ENCODE data around the gene FANCG. TPM values are rescaled to one million over a fixed set of nuclear protein-coding genes. Genes with fewer than 3 reads are reported as not detected.

The FANCG gene
- total RNA-seq, 1 experiment from 2014 or later = 14.9 TPM

DNA sequence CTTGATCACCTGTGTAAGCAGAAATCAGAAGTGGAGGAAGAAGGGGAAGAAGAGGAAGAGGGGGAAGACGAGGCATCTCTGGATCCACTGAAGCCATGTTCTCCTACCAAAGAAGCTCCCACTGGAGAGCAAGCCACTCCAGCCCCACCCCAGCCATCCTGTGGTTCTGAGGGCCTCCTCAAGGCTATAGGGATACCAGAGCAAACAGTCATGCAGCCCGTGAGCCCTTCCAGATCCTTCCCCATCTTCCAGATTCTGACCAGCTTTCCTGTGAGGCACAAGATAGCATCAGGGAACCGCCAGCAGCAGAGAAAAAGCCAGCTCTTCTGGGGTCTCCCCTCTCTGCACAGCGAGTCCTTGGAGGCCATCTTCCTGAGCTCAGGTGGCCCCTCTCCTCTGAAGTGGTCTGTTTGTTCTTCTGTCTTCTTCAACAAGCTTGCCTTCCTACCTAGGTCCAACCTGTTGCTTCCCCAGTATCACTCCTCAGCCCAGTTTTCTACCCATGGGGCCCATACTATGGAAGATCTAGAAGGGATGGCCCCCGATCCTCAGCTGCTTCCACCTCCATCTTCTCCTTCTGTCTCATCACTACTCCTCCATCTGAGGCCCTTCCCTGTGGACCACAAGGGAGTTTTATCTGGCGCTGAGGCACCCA is 36.7 kb downstream of the FANCG start:
- DNase-seq (ENCODE audit: low read depth, low spot score) = no peak
- in situ Hi-C loops (cut with HindIII; ENCODE audit: low pct_unique_long_range_greater_than_20kb, low sequenced_read_pairs) = no loop called here

DNA sequence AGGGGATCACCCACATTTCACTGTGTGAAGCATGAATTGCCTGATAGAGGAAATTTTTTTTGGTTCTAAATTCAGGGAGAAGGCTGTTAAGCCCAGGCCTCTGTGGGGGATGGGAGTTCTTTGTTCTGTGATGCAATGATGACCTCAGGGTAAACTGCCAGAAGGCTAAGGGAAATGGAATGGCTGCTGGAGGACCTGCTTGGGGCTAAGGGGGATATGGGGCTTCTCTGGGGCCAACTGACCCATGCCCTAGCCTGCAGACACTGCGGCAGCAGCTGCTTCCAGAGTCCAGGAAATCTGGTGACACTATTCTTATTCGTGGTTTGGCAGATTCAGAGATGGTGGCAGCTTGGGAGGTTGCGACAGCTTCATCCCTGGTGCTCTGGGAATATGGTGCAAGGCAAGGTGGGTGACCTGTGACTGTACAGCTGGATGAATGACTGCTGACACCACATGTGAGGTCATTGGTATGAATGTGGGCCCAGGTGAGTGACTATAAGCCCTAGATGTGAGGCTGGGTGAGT is 37.6 kb downstream of the FANCG start:
- in situ Hi-C loops (cut with HindIII; ENCODE audit: low pct_unique_long_range_greater_than_20kb, low sequenced_read_pairs) = no loop called here

DNA sequence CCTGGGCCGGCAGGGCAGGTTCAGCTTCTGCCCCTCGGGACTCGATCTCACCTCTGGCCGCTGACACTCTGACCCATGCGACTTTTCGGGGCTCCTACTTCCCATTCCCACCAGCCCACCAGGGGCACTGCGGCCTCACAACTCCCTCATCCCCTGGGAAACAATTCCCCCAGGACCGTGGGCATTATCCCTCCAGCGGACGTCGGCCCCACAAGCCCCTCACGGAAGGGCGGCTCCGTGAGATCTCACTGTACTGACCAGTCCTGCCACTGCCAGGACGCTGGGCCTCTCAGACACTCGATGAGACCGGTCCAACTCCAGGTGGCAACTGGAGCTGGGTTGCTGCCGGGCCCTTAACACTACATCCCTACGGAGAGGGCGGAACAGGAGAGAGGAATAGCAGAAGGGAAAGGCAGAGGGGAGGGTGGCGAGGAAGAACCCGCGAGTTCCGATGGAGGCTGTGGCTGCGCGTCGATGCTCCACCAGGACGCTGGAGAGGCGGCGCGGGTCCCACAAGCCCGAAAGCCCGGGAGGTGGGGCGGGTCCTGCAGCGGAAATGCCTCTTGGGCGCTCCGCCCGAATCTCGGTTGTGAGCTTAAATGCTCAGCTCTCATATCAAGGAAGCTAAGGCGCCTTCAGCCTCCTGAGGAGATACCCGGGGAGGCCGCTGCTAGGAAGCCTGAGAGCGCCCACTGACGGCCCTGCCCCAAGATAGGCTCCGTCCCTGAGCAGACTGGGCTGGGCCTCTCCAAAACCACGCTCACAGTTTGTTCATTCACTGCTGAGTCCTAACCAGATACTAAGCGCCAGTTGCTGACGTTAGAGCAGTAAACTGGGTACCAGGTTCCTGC is 43.7 kb downstream of the FANCG start:
- in situ Hi-C loops (cut with HindIII; ENCODE audit: low pct_unique_long_range_greater_than_20kb, low sequenced_read_pairs) = no loop called here

More for the DNA sequence above, 37.6 kb downstream of the FANCG start:
- no peak for DNase-seq (ENCODE audit: low read depth, low spot score)

DNA sequence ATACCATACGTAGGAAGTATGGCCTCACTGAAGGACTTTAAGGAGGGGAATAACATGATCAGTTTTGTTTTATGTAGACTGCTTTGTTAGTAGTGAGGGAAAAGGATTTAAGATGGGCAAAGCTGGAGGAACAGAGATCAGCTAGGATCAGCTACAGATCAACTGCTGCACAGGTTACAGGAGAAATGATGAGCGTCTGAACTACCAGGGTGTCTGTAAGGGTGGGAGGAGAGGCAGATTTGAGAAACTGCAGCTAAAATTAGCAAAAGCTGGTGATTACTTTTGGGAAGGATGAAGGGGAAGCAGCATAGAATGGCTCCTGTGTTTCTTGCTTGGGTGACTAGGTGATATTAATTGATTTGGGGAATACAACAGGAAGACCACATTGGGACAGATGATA is 46.6 kb downstream of the FANCG start:
- in situ Hi-C loops (cut with HindIII; ENCODE audit: low pct_unique_long_range_greater_than_20kb, low sequenced_read_pairs) = no loop called here
- no peak for DNase-seq (ENCODE audit: low read depth, low spot score)

More for the DNA sequence above, 43.7 kb downstream of the FANCG start:
- DNase-seq (ENCODE audit: low read depth, low spot score) = no peak

DNA sequence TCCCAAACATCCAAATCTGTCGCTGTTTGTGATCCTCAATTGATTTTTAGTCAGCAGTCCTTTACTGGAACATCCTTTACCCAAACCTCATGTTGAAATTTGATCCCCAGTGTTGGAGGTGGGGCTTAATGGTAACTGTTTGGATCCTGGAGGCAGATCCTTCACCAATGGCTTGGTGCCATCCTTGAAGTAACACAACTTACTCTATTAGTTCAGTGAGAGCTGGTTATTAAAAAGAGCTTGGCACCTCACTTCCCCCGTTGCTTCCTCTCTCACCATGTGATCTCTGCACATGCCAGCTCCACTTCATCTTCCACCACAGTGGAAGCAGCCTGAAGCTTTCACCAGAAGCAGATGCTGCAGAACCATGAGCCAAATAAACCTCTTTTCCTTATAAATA is 49.9 kb downstream of the FANCG start:
- in situ Hi-C loops (cut with HindIII; ENCODE audit: low pct_unique_long_range_greater_than_20kb, low sequenced_read_pairs) = no loop called here
- DNase-seq (ENCODE audit: low read depth, low spot score) = no peak

DNA sequence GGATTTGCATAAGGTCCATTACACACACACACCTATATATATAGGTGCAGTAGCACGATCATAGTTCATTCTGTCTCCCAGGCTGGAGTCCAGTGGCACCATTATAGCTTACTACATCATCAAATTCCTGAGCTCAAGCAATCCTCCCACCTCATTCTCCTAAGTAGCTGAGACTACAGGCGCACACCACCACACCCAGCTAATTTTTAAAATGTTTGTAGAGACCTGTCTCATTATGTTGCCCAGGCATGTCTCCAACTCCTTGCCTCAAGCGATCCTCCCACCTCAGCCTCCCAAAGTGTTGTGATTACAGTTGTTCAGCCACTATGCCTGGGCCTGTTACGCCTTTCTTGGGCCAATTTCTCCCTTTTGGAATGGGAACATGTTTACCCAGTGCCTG is 50.5 kb downstream of the FANCG start:
- in situ Hi-C loops (cut with HindIII; ENCODE audit: low pct_unique_long_range_greater_than_20kb, low sequenced_read_pairs) = no loop called here
- DNase-seq (ENCODE audit: low read depth, low spot score) = no peak

DNA sequence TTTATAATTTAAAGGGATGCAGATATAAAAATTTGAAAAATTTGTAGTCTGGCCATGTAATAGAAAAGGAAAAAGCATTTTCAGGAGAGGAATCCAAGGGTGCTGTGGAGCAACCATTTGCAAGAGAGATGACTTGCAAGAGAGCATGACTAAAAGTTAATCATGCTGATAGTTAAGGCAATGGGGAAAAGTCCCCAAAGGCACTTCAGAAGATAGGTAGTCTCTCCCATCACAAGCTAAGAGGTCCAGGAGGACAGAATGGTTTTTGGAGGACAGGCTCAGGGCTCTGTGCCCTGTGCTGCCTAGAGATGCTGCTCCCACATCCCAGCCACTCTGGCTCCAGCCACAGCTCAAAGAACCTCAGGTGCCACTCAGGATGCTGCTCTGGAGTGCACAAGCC is 51.4 kb downstream of the FANCG start:
- no peak for DNase-seq (ENCODE audit: low read depth, low spot score)
- in situ Hi-C loops (cut with HindIII; ENCODE audit: low pct_unique_long_range_greater_than_20kb, low sequenced_read_pairs) = no loop called here

DNA sequence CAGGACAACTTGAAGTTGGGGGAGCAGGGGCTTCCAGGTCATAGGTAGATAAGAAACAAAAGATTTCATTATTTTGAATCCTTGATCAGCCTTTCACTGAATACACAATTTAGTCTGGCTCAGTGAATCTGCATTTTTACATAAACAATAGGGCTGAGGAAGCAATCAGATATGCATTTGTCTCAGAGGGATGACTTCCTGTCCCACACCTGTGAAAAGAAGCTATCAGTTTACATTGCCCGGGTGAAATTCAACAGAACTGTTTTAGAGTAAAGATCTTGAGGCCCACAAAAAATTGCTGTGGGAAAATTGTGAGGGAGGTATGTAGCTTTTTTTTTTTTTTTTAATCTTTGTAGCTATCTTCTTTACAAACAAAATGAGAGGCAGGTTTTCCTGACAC is 51.9 kb downstream of the FANCG start:
- in situ Hi-C loops (cut with HindIII; ENCODE audit: low pct_unique_long_range_greater_than_20kb, low sequenced_read_pairs) = no loop called here
- no peak for DNase-seq (ENCODE audit: low read depth, low spot score)

DNA sequence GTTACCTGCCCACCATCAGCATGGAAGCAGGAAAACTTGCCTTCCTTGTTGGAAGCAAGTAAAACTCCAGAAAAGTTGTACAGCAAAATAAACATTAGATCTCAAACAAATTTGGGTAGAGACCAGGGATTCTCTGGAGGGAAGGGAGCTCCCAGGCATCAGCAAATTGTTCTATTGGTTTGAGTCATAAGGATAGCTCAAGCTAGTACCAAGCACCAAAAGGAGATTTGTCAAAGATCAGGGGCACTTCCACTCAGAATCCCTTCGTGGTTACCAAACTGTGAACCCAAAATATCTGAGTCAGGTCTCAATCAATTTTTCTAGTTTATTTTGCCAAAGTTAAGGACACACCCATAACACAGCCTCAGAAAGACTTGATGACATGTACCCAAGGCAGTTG is 52.4 kb downstream of the FANCG start:
- in situ Hi-C loops (cut with HindIII; ENCODE audit: low pct_unique_long_range_greater_than_20kb, low sequenced_read_pairs) = no loop called here
- no peak for DNase-seq (ENCODE audit: low read depth, low spot score)

DNA sequence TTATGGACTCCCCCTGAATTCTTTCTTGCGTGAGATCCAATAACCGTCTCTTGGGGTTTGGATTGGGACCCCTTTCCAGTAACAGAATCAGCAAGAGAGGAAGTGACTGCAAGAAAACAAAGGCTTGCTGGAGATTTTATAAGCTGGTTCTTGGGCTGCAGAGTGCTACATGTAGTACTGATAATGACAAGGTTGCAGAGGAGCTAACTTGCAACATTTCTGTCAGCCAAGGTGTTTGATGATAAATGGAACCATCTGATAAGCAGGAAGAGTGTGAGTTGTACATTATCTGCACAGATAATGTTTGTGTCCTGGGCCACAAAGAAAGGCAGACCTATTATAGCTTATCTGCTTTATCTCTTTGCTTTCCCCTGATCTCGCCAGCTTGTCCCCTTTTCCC is 53.1 kb downstream of the FANCG start:
- no peak for DNase-seq (ENCODE audit: low read depth, low spot score)
- in situ Hi-C loops (cut with HindIII; ENCODE audit: low pct_unique_long_range_greater_than_20kb, low sequenced_read_pairs) = no loop called here

Small RNA genes within 50 kb of the gene (small RNA-seq; reads per million reads assigned to genes)
- gene RN7SL338P = 0 reads per million in 2 experiments

Other genes starting within 250 kb of the FANCG start
- gene PHF24, start 121.7 kb downstream of the FANCG start, total RNA-seq (2014; rRNA removed; shearing (Covaris generic)) = 0.71 and 1.3 TPM in 2 replicates
- gene DNAJB5, start 90.2 kb downstream of the FANCG start, total RNA-seq (2014; rRNA removed; shearing (Covaris generic)) = 4.9 and 6.6 TPM in 2 replicates
- 203 and 217 TPM in 2 replicates for gene VCP, start 7.3 kb downstream of the FANCG start, total RNA-seq (2014; rRNA removed; shearing (Covaris generic))
- gene PIGO, start 16.6 kb upstream of the FANCG start, total RNA-seq (2014; rRNA removed; shearing (Covaris generic)) = 16.9 and 23.2 TPM in 2 replicates
- 123 and 140 TPM in 2 replicates for gene STOML2, start 23.2 kb upstream of the FANCG start, total RNA-seq (2014; rRNA removed; shearing (Covaris generic))
- gene ATOSB, start 35.9 kb upstream of the FANCG start, total RNA-seq (2014; rRNA removed; shearing (Covaris generic)) = 18.3 and 22.1 TPM in 2 replicates
- 9.6 and 10.6 TPM in 2 replicates for gene UNC13B, start 82.1 kb upstream of the FANCG start, total RNA-seq (2014; rRNA removed; shearing (Covaris generic))